ENCODE data around the gene MYO5B.

DNA sequence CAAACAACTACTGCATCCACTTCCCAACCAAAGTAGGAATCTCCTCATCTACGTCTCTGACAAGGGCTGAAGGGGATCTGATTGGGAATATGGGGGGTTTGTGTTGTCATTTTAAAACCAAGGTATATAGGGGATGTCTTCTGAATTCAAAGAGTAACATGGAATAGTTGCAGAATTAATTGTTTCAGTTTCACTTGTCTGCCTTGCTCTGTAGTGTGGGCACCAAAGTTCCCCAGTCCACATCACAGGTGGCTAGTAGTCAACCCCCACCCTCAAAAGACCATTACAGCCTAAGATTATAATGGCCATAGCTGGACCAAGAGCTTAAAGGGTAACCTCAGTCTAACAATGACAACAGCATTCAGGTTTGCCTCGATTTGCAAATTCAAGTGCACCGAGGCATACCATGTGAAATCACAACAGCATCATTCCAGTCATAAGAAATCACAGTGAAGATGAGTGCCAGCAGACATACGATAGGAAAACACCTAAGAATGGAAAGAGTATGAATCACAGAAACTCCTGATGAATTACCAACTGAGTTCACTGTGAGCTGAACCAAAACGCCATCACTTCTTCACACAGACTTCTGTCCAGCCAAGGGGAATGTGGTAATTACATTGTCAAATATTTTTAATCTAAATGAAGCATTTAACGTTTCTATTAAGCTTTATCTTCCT is 52.4 kb downstream of the MYO5B start:
- TF ChIP-seq, protein P1, sequence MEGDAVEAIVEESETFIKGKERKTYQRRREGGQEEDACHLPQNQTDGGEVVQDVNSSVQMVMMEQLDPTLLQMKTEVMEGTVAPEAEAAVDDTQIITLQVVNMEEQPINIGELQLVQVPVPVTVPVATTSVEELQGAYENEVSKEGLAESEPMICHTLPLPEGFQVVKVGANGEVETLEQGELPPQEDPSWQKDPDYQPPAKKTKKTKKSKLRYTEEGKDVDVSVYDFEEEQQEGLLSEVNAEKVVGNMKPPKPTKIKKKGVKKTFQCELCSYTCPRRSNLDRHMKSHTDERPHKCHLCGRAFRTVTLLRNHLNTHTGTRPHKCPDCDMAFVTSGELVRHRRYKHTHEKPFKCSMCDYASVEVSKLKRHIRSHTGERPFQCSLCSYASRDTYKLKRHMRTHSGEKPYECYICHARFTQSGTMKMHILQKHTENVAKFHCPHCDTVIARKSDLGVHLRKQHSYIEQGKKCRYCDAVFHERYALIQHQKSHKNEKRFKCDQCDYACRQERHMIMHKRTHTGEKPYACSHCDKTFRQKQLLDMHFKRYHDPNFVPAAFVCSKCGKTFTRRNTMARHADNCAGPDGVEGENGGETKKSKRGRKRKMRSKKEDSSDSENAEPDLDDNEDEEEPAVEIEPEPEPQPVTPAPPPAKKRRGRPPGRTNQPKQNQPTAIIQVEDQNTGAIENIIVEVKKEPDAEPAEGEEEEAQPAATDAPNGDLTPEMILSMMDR (IDR thresholded peaks at IDR 0.05): no peak
- no peak for TF ChIP-seq EZH2 (IDR thresholded peaks at IDR 0.05; ENCODE audit: borderline replicate concordance, insufficient read depth, low read depth, low read length, poor library complexity, severe bottlenecking)

Measured in B cell (primary cell).